ENCODE data around the gene YWHAG. TPM values are rescaled to one million over a fixed set of nuclear protein-coding genes. Genes with fewer than 3 reads are reported as not detected.

Gene YWHAG
- total and polyA plus RNA-seq, 11 donors = 85.5 to 282 (median 189) TPM

- ATAC-seq (peak; percentile 85 to 92 (median 90)), DNase-seq (peak; percentile 64 to 91 (median 82))
- Histone ChIP-seq H3K9me3 (no peaks in the 10 kb centered on the region), H3K4me1 (peaks cover 6 to 86% (median 74%) of the 10 kb centered on the region in 12 donors), H3K36me3 (peaks cover 3 to 35% (median 14%) of the 10 kb centered on the region in 9 donors), H3K27me3 (no peaks in the 10 kb centered on the region), H3K4me3 (peak overlapping the region in 1 of 12 donors; percentile 5), H3K27ac (peak overlapping the region; percentile 43 to 90 (median 79))
- intact Hi-C loops (cut with DNase I) = loop anchor here in 1 of 10 donors (2.0 kb wide), 1 partner anchor 15 kb away; no protein-coding TSS in a partner anchor
- TF ChIP-seq POLR2A (IDR thresholded peaks at IDR 0.05) (no peak), CTCF (IDR thresholded peaks at IDR 0.05) (no peak)
- WGBS, 4 donors = 43 to 48% (median 47%) methylated on average over 14 of the region's 14 CpGs
Measured at GRCh38 chr7:76333511-76334101, 25.2 kb downstream of the YWHAG start.

DNA sequence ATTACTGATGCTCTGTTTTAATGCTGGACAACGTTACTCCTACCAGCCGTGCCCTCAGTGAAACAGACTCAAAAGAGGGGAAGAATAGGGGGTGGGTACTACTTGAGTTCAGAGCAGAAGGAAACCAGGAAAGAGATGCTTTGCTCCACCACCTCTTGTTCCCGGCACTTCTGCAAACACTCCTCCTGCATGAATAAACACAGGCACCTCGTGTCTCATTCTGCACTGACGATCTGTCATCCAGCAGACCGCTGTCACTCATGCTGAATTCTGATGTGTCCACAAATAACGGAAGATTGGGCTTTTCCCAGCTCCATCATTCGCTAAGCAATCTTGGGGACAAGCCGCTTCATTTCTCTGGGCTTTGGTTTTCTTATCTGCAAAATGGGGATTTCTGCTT lies 26.7 kb downstream of the YWHAG start:
- H3K27me3 ChIP-seq = no peaks in the 10 kb centered on the region
- peaks cover 4 to 85% (median 71%) of the 10 kb centered on the region in 12 donors for H3K4me1 ChIP-seq
- ATAC-seq = no peak
- no peaks in the 10 kb centered on the region for H3K9me3 ChIP-seq
- peak overlapping the region in 9 of 12 donors; percentile 73 to 90 (median 79) for H3K27ac ChIP-seq
- no peak for TF ChIP-seq POLR2A (IDR thresholded peaks at IDR 0.05)
- TF ChIP-seq CTCF (IDR thresholded peaks at IDR 0.05) = no peak
- WGBS, 4 donors = 58 to 72% (median 64%) methylated on average over 9 of the region's 9 CpGs
- intact Hi-C loops (cut with DNase I) = loop anchor here in 1 of 10 donors (2.0 kb wide), 1 partner anchor 17 kb away; no protein-coding TSS in a partner anchor
- no peak for DNase-seq
- no peak overlapping the region for H3K4me3 ChIP-seq
- H3K36me3 ChIP-seq = peaks cover 3 to 50% (median 26%) of the 10 kb centered on the region in 9 donors

GRCh38 chr7:76330673-76331072 lies 28.1 kb downstream of the YWHAG start:
- 66 to 91% (median 89%) methylated on average over 5 of the region's 5 CpGs for WGBS, 4 donors
- peaks cover 3 to 61% (median 38%) of the 10 kb centered on the region in 9 donors for H3K36me3 ChIP-seq
- ATAC-seq (no peak), DNase-seq (no peak)
- H3K4me3 ChIP-seq = no peak overlapping the region
- H3K9me3 ChIP-seq = no peaks in the 10 kb centered on the region
- TF ChIP-seq POLR2A (IDR thresholded peaks at IDR 0.05) (no peak), CTCF (IDR thresholded peaks at IDR 0.05) (no peak)
- peak overlapping the region in 4 of 12 donors; percentile 26 to 90 (median 58) for H3K27ac ChIP-seq
- peaks cover 4 to 82% (median 65%) of the 10 kb centered on the region in 12 donors for H3K4me1 ChIP-seq
- H3K27me3 ChIP-seq = no peaks in the 10 kb centered on the region
- intact Hi-C loops (cut with DNase I) = no loop called here

GRCh38 chr7:76330261-76330660 lies 28.5 kb downstream of the YWHAG start:
- H3K27ac ChIP-seq = peak overlapping the region in 5 of 12 donors; percentile 11 to 90 (median 30)
- TF ChIP-seq CTCF (IDR thresholded peaks at IDR 0.05) (no peak), POLR2A (IDR thresholded peaks at IDR 0.05) (no peak)
- intact Hi-C loops (cut with DNase I) = no loop called here
- no peak overlapping the region for H3K4me3 ChIP-seq
- H3K36me3 ChIP-seq = peaks cover 3 to 66% (median 42%) of the 10 kb centered on the region in 9 donors
- 48 to 61% (median 57%) methylated on average over 4 of the region's 4 CpGs for WGBS, 4 donors
- no peaks in the 10 kb centered on the region for H3K9me3 ChIP-seq
- DNase-seq (no peak), ATAC-seq (no peak)
- H3K4me1 ChIP-seq = peaks cover 4 to 79% (median 62%) of the 10 kb centered on the region in 12 donors
- no peaks in the 10 kb centered on the region for H3K27me3 ChIP-seq

All from heart left ventricle (tissue), 16 donors.